Ovary (tissue), 3 donors: ENCODE measurements around the gene GRAP2.

Experiments used
- POLR2A ChIP-seq: fragments of 450-650 bp; IDR thresholded peaks from one replicate; pipeline ENCODE4 v1.6.1; 2017; ENCODE audit warnings: antibody characterized with exemption, mild to moderate bottlenecking, moderate library complexity
- TF ChIP-seq, protein P1 (sequence below), 3 donors: fragments of 450-650 bp in 2 of 3; fragments of 200-600 bp in 1 of 3; IDR thresholded peaks; one replicate each; pipeline versions ENCODE4 v1.5.1 to v1.8.0; 2016 to 2022; ENCODE audit warnings: antibody characterized with exemption in 3 of 3, mild to moderate bottlenecking in 1 of 3
- donor health status: DM: no; HTN: no; CAD: no.

DNA sequence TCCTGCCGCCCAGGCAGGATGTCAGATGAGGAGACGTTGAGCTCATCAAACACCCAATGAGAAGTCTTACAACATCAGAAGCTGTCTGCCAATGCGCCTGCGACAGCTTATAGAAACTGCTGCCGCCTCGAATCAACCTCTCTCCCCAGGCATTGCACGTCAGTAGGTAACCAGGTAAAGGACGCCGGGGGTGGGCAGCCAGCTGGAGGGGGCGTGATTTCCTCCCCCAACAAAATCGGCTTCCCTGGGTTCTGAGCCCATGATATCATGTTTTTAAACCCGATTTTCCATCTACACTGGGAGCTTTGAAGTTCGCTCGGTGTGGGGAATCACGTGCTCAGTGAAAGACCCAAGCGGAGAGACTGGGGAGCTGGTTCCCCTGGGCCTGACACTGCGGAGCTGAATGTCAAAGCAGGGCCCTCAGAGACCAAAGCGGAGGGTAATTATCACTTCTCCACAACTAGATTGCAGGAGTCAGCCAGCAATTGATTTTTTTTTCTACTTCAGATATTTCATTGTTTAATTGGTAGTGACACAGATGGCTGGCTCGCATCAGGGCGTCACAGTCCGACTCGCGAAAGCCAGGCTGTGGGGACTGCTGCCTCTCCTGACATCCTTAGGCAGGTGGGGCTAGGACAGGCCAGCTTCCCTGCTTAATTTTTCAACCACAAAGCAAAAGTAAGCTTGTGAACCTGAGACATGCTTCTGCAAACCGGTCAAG lies 109.2 kb downstream of the GRAP2 start:
- TF ChIP-seq, protein P1, sequence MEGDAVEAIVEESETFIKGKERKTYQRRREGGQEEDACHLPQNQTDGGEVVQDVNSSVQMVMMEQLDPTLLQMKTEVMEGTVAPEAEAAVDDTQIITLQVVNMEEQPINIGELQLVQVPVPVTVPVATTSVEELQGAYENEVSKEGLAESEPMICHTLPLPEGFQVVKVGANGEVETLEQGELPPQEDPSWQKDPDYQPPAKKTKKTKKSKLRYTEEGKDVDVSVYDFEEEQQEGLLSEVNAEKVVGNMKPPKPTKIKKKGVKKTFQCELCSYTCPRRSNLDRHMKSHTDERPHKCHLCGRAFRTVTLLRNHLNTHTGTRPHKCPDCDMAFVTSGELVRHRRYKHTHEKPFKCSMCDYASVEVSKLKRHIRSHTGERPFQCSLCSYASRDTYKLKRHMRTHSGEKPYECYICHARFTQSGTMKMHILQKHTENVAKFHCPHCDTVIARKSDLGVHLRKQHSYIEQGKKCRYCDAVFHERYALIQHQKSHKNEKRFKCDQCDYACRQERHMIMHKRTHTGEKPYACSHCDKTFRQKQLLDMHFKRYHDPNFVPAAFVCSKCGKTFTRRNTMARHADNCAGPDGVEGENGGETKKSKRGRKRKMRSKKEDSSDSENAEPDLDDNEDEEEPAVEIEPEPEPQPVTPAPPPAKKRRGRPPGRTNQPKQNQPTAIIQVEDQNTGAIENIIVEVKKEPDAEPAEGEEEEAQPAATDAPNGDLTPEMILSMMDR (IDR thresholded peaks at IDR 0.05) = no peak
- no peak for TF ChIP-seq POLR2A
